ENCODE data around the gene BICD1. TPM values are rescaled to one million over a fixed set of nuclear protein-coding genes. Genes with fewer than 3 reads are reported as not detected.

The BICD1 gene
- polyA plus RNA-seq, 2 of the 4 experiments (the other 2 are of a cell fraction) = 13.0 to 24.3 TPM

DNA sequence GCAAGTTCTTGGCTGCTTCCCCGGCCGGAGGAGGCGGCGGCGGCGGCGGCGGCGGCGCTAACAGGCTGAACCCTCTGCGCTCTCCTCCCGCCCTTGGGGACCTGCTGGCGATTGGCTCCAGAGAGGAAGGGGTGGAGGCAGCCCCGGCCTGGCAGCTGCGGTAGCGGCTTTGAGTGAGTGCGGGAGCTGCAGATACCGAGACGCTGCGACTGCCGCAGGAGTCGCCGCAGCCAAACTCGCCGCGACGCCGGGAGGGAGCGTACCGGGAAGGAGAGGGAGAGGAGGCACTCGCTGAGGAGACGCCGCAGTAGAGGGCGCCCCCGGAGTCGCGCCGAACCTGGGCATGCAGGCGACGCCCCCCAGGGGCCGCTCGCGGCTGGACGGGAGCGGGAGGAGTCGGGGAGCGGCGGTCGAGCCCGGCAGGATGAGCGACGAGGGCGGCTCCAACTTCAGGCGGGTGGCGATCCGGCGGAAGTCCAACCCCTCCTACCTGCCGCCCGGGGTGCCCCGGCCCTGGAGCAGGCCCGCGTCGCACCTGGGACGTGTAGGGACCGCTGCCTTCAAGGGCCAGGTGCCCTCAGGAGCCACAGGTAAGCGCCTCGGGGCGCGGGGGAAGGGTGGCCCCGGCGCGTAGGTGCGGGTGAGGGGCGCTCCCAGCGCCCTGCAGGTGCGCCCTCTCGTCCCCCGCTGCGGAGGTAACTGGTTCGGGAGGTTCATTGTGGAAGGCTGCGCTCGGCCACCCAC, 292.9 kb downstream of the BICD1 start, which contains the start of gene FGD4 (continued):
- TF ChIP-seq, protein P1, sequence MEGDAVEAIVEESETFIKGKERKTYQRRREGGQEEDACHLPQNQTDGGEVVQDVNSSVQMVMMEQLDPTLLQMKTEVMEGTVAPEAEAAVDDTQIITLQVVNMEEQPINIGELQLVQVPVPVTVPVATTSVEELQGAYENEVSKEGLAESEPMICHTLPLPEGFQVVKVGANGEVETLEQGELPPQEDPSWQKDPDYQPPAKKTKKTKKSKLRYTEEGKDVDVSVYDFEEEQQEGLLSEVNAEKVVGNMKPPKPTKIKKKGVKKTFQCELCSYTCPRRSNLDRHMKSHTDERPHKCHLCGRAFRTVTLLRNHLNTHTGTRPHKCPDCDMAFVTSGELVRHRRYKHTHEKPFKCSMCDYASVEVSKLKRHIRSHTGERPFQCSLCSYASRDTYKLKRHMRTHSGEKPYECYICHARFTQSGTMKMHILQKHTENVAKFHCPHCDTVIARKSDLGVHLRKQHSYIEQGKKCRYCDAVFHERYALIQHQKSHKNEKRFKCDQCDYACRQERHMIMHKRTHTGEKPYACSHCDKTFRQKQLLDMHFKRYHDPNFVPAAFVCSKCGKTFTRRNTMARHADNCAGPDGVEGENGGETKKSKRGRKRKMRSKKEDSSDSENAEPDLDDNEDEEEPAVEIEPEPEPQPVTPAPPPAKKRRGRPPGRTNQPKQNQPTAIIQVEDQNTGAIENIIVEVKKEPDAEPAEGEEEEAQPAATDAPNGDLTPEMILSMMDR (IDR thresholded peaks at IDR 0.05) = peak; percentile 64
- TF ChIP-seq RNF2 (IDR thresholded peaks at IDR 0.05; ENCODE audit: borderline replicate concordance, low read depth) (no peak), POLR2A (IDR thresholded peaks at IDR 0.05; ENCODE audit: low read length) (peak; percentile 55), MAZ (IDR thresholded peaks at IDR 0.05; ENCODE audit: borderline replicate concordance, low read depth, low read length) (no peak), ESRRA (IDR thresholded peaks at IDR 0.05; ENCODE audit: borderline replicate concordance, low read length) (no peak), HOXB5 (CRISPR knock-in tag; IDR thresholded peaks at IDR 0.05) (no peak), RCOR1 (IDR thresholded peaks at IDR 0.05; ENCODE audit: low read depth, low read length) (no peak), FOSL2 (IDR thresholded peaks at IDR 0.05) (no peak), FOSL2 (CRISPR knock-in tag; IDR thresholded peaks at IDR 0.05) (no peak), HOXA7 (CRISPR knock-in tag; IDR thresholded peaks at IDR 0.05) (no peak), ZFP36 (IDR thresholded peaks at IDR 0.05; ENCODE audit: borderline replicate concordance, partially characterized antibody) (no peak), TP53 (CRISPR knock-in tag; IDR thresholded peaks at IDR 0.05) (no peak), ZC3H11A (IDR thresholded peaks at IDR 0.05) (no peak), JUNB (IDR thresholded peaks at IDR 0.05) (no peak), HEYL (CRISPR knock-in tag; IDR thresholded peaks at IDR 0.05) (no peak), GATA3 (IDR thresholded peaks at IDR 0.05; ENCODE audit: borderline replicate concordance) (no peak), MAFK (IDR thresholded peaks at IDR 0.05; ENCODE audit: partially characterized antibody) (no peak)
- TF ChIP-seq, protein P2, sequence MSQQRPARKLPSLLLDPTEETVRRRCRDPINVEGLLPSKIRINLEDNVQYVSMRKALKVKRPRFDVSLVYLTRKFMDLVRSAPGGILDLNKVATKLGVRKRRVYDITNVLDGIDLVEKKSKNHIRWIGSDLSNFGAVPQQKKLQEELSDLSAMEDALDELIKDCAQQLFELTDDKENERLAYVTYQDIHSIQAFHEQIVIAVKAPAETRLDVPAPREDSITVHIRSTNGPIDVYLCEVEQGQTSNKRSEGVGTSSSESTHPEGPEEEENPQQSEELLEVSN (IDR thresholded peaks at IDR 0.05; ENCODE audit: borderline replicate concordance, low read depth) = peak; percentile 78
- TF ChIP-seq, protein P3, sequence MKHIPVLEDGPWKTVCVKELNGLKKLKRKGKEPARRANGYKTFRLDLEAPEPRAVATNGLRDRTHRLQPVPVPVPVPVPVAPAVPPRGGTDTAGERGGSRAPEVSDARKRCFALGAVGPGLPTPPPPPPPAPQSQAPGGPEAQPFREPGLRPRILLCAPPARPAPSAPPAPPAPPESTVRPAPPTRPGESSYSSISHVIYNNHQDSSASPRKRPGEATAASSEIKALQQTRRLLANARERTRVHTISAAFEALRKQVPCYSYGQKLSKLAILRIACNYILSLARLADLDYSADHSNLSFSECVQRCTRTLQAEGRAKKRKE (CRISPR knock-in tag; IDR thresholded peaks at IDR 0.05; ENCODE audit: low read depth) = no peak
- TF ChIP-seq, protein P4, sequence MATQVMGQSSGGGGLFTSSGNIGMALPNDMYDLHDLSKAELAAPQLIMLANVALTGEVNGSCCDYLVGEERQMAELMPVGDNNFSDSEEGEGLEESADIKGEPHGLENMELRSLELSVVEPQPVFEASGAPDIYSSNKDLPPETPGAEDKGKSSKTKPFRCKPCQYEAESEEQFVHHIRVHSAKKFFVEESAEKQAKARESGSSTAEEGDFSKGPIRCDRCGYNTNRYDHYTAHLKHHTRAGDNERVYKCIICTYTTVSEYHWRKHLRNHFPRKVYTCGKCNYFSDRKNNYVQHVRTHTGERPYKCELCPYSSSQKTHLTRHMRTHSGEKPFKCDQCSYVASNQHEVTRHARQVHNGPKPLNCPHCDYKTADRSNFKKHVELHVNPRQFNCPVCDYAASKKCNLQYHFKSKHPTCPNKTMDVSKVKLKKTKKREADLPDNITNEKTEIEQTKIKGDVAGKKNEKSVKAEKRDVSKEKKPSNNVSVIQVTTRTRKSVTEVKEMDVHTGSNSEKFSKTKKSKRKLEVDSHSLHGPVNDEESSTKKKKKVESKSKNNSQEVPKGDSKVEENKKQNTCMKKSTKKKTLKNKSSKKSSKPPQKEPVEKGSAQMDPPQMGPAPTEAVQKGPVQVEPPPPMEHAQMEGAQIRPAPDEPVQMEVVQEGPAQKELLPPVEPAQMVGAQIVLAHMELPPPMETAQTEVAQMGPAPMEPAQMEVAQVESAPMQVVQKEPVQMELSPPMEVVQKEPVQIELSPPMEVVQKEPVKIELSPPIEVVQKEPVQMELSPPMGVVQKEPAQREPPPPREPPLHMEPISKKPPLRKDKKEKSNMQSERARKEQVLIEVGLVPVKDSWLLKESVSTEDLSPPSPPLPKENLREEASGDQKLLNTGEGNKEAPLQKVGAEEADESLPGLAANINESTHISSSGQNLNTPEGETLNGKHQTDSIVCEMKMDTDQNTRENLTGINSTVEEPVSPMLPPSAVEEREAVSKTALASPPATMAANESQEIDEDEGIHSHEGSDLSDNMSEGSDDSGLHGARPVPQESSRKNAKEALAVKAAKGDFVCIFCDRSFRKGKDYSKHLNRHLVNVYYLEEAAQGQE (IDR thresholded peaks at IDR 0.05) = no peak

DNA sequence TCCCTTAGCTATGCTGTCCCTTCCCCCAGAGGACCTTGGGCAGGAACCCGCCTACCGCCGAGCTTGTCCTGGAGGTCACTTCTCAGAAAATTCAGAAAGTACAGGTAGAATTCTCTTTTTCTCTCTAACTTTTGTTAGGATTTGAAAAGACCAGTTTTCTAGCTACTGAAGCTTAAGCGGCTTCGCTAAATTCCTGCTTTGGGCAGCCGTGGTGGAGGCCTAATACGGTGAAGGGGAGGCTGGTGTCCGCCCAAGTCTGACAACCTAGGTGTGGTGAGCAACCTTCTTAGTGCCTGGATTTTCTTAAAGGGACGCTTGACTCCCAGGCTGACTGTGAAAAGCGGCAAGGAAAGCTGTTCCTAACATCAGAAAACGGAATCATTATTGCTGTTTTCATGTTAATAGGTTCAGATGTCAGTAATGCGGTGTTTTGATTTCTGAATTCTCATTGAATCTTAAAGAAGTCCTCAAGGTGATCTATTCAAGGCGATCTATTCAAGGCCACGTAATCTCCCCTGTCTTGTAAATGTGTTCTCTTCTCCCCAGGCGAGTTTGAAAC, 293.5 kb downstream of the BICD1 start:
- Histone ChIP-seq H3K4me3 (peak overlapping the region; percentile 83), H3K27ac (peak overlapping the region; percentile 85 to 88), H3K9me3 (no peaks in the 10 kb centered on the region), H3K4me1 (peaks cover 15% of the 10 kb centered on the region; the same call in 2 of the 3 replicates), H3K4me2 (peak overlapping the region; percentile 100)
- 22% methylated on average over 15 of the region's 15 CpGs for WGBS (ENCODE audit: missing lambda C conversion rate)
- CTCF ChIA-PET = interaction anchor here (0.7 to 5.2 kb wide), 20 partner anchors 9 to 748 kb away, joined by 3 to 29 read pairs (median 4); partner anchors contain the start of gene YARS2
- ATAC-seq (peak; percentile 54; a peak in 5 of 6 replicates), DNase-seq (ENCODE audit: low read depth in 1 of 2, low spot score in 1 of 2) (peak; percentile 30 to 44), FAIRE-seq (peak; percentile 51)
- TF ChIP-seq, protein P3 (CRISPR knock-in tag; IDR thresholded peaks at IDR 0.05; ENCODE audit: low read depth) = no peak
- TF ChIP-seq EP300 (IDR thresholded peaks at IDR 0.05) (no peak), JUN (IDR thresholded peaks at IDR 0.05) (no peak), HOXB5 (CRISPR knock-in tag; IDR thresholded peaks at IDR 0.05) (no peak), HOXA7 (CRISPR knock-in tag; IDR thresholded peaks at IDR 0.05) (no peak), KDM1A (IDR thresholded peaks at IDR 0.05; ENCODE audit: low read depth) (no peak), SMC3 (IDR thresholded peaks at IDR 0.05) (no peak), BHLHE40 (IDR thresholded peaks at IDR 0.05; ENCODE audit: low read depth, low read length) (no peak), NFE2L2 (conservative IDR thresholded peaks at IDR 0.05; ENCODE audit: low read length) (no peak)
- POLR2A ChIA-PET = interaction anchor here (2.3 kb wide), 1 partner anchor 37 kb away, joined by 9 read pairs; no protein-coding TSS in a partner anchor
